ENCODE data around the gene ARHGAP29.

The ARHGAP29 gene

DNA sequence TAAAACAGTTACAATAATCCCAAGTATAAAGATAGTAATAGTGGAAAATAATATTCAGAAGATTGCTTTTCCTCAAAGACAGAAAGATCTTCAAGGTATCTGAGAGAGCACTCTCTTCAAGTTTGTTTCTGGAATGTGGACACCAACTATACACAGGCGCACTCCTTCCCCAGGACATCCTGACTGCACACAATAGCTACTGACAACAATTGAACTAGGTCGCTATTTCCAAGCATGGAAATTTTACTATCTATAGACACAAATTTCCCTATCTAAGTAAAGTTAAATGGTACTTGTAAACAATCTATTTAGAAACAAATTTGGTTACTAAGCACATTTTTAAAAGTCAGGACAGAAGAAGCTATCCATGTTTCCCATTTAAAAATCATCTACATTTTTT lies 19.1 kb downstream of the ARHGAP29 start:
- H3K4me1 ChIP-seq (ENCODE audit: insufficient read depth, insufficient read length), result no peaks in the 10 kb centered on the region
- H3K4me3 ChIP-seq (ENCODE audit: insufficient read length, low read depth), result no peak overlapping the region
- no peaks in the 10 kb centered on the region for H3K9me3 ChIP-seq (ENCODE audit: insufficient read depth, low read length)
- no peaks in the 10 kb centered on the region for H3K27me3 ChIP-seq (ENCODE audit: insufficient read depth, insufficient read length)
- H3K36me3 ChIP-seq (ENCODE audit: insufficient read depth, insufficient read length, low read length), result peaks cover 15% of the 10 kb centered on the region
- no peak for TF ChIP-seq SUZ12 (IDR thresholded peaks at IDR 0.05; ENCODE audit: extremely low read depth, insufficient read depth, insufficient read length)
- TF ChIP-seq ZNF274 (IDR thresholded peaks at IDR 0.05; ENCODE audit: low read depth, low read length), result no peak
- no peak for TF ChIP-seq YY1 (IDR thresholded peaks at IDR 0.05; ENCODE audit: insufficient read depth, insufficient read length)
- DNase-seq (ENCODE audit: low read depth, low spot score), result no peak
- H3K9ac ChIP-seq (ENCODE audit: insufficient read length, low read depth), result no peak overlapping the region

DNA sequence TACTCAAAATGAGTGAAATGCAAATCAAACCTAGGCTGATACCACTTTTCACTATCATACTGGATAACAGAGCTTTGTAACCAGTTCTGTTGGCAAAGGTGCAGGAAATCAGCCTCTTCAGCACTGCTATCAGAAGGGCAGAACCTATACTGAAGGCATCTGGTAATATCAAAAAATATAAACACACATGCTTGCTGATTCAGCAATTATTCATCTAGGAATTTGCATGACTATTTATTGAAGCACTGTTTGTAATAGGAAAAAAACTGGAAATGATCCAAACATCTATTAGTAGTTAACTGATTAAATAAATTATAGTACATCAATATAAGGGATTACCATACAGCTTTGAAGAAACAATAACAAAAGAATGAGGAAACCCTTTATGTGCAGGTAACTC lies 21.4 kb downstream of the ARHGAP29 start:
- Histone ChIP-seq H3K4me1 (ENCODE audit: insufficient read depth, insufficient read length) (no peaks in the 10 kb centered on the region), H3K27me3 (ENCODE audit: insufficient read depth, insufficient read length) (no peaks in the 10 kb centered on the region), H3K4me3 (ENCODE audit: insufficient read length, low read depth) (no peak overlapping the region), H3K9me3 (ENCODE audit: insufficient read depth, low read length) (no peaks in the 10 kb centered on the region), H3K9ac (ENCODE audit: insufficient read length, low read depth) (no peak overlapping the region), H3K36me3 (ENCODE audit: insufficient read depth, insufficient read length, low read length) (peaks cover 15% of the 10 kb centered on the region)
- DNase-seq (ENCODE audit: low read depth, low spot score), result no peak
- TF ChIP-seq YY1 (IDR thresholded peaks at IDR 0.05; ENCODE audit: insufficient read depth, insufficient read length) (no peak), SUZ12 (IDR thresholded peaks at IDR 0.05; ENCODE audit: extremely low read depth, insufficient read depth, insufficient read length) (no peak), ZNF274 (IDR thresholded peaks at IDR 0.05; ENCODE audit: low read depth, low read length) (no peak)

- DNase-seq (ENCODE audit: low read depth, low spot score), result no peak
- no peaks in the 10 kb centered on the region for H3K27me3 ChIP-seq (ENCODE audit: insufficient read depth, insufficient read length)
- H3K9me3 ChIP-seq (ENCODE audit: insufficient read depth, low read length), result peaks cover 11% of the 10 kb centered on the region
- no peaks in the 10 kb centered on the region for H3K4me1 ChIP-seq (ENCODE audit: insufficient read depth, insufficient read length)
- H3K36me3 ChIP-seq (ENCODE audit: insufficient read depth, insufficient read length, low read length), result no peaks in the 10 kb centered on the region
- no peak overlapping the region for H3K4me3 ChIP-seq (ENCODE audit: insufficient read length, low read depth)
- no peak overlapping the region for H3K9ac ChIP-seq (ENCODE audit: insufficient read length, low read depth)
- TF ChIP-seq ZNF274 (IDR thresholded peaks at IDR 0.05; ENCODE audit: low read depth, low read length) (no peak), SUZ12 (IDR thresholded peaks at IDR 0.05; ENCODE audit: extremely low read depth, insufficient read depth, insufficient read length) (no peak), YY1 (IDR thresholded peaks at IDR 0.05; ENCODE audit: insufficient read depth, insufficient read length) (no peak)
Observed at GRCh38 chr1:94209982-94210381, 27.4 kb downstream of the ARHGAP29 start.

DNA sequence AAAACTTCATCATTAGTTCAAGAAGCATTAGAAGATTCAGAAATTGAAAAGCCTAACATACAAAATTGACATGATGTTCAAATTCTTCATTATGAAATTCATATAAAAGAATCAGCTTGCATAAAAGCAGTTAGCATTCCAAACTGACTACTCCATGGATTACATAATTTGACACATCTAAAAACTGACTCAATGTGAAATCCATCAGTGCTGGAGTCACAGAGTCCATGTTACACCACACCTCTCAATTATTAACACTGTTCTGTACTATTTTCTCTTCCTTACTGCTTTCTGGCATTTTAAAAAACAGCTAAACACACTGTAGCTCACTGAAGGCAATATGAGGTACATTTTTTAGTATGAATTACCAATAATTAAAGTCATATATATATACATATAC lies 28.0 kb downstream of the ARHGAP29 start:
- H3K27me3 ChIP-seq (ENCODE audit: insufficient read depth, insufficient read length), result no peaks in the 10 kb centered on the region
- DNase-seq (ENCODE audit: low read depth, low spot score), result no peak
- no peak overlapping the region for H3K9ac ChIP-seq (ENCODE audit: insufficient read length, low read depth)
- no peaks in the 10 kb centered on the region for H3K4me1 ChIP-seq (ENCODE audit: insufficient read depth, insufficient read length)
- no peaks in the 10 kb centered on the region for H3K36me3 ChIP-seq (ENCODE audit: insufficient read depth, insufficient read length, low read length)
- TF ChIP-seq ZNF274 (IDR thresholded peaks at IDR 0.05; ENCODE audit: low read depth, low read length) (no peak), YY1 (IDR thresholded peaks at IDR 0.05; ENCODE audit: insufficient read depth, insufficient read length) (no peak), SUZ12 (IDR thresholded peaks at IDR 0.05; ENCODE audit: extremely low read depth, insufficient read depth, insufficient read length) (no peak)
- peaks cover 11% of the 10 kb centered on the region for H3K9me3 ChIP-seq (ENCODE audit: insufficient read depth, low read length)
- no peak overlapping the region for H3K4me3 ChIP-seq (ENCODE audit: insufficient read length, low read depth)

DNA sequence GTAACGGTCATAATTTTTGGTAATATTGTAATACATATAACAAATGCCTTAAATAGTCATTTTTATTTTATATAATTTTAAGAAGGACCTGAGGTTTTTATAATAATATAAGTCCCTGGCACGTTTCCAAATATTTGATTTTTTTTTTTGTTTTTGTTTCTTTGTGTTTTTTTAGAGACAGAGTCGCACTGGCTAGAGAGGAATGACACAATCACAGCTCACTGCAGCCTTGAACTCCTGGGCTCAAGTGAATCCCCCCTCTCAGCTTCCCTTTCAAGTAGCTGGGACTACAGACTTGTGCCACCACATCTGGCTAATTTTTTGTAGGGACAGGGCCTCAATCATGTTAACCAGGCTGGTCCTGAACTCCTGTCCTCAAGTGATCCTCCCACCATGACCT lies 29.7 kb downstream of the ARHGAP29 start:
- no peak for DNase-seq (ENCODE audit: low read depth, low spot score)
- Histone ChIP-seq H3K4me3 (ENCODE audit: insufficient read length, low read depth) (no peak overlapping the region), H3K4me1 (ENCODE audit: insufficient read depth, insufficient read length) (no peaks in the 10 kb centered on the region), H3K9me3 (ENCODE audit: insufficient read depth, low read length) (peaks cover 11% of the 10 kb centered on the region), H3K36me3 (ENCODE audit: insufficient read depth, insufficient read length, low read length) (peaks cover 10% of the 10 kb centered on the region), H3K27me3 (ENCODE audit: insufficient read depth, insufficient read length) (no peaks in the 10 kb centered on the region), H3K9ac (ENCODE audit: insufficient read length, low read depth) (no peak overlapping the region)
- TF ChIP-seq SUZ12 (IDR thresholded peaks at IDR 0.05; ENCODE audit: extremely low read depth, insufficient read depth, insufficient read length) (no peak), ZNF274 (IDR thresholded peaks at IDR 0.05; ENCODE audit: low read depth, low read length) (no peak), YY1 (IDR thresholded peaks at IDR 0.05; ENCODE audit: insufficient read depth, insufficient read length) (no peak)

- Histone ChIP-seq H3K9ac (ENCODE audit: insufficient read length, low read depth) (no peak overlapping the region), H3K36me3 (ENCODE audit: insufficient read depth, insufficient read length, low read length) (peaks cover 30% of the 10 kb centered on the region), H3K27me3 (ENCODE audit: insufficient read depth, insufficient read length) (no peaks in the 10 kb centered on the region), H3K4me3 (ENCODE audit: insufficient read length, low read depth) (no peak overlapping the region), H3K9me3 (ENCODE audit: insufficient read depth, low read length) (peaks cover 9% of the 10 kb centered on the region), H3K4me1 (ENCODE audit: insufficient read depth, insufficient read length) (no peaks in the 10 kb centered on the region)
- TF ChIP-seq YY1 (IDR thresholded peaks at IDR 0.05; ENCODE audit: insufficient read depth, insufficient read length), result no peak
- TF ChIP-seq ZNF274 (IDR thresholded peaks at IDR 0.05; ENCODE audit: low read depth, low read length), result no peak
- no peak for TF ChIP-seq SUZ12 (IDR thresholded peaks at IDR 0.05; ENCODE audit: extremely low read depth, insufficient read depth, insufficient read length)
- DNase-seq (ENCODE audit: low read depth, low spot score), result no peak
Observed at GRCh38 chr1:94205639-94206038, 31.7 kb downstream of the ARHGAP29 start.

DNA sequence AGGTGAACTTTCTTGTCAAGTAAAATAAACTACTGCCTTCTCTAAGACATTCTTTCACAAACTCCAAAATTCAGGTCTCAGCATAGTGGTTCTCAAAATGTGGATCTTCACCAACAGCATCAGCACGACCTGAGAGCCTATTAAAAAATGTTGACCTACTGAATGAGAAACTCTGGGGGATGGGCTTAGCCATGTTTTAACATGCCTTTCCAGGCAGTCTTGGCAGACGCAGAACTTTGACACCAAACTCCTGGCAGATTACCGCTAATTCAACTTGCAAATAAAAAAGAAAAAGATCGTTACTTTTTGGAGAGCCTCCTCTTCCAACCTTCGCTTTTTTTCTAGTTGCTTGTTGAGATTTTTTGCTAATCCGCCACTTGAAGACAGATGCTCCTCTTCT lies 35.1 kb downstream of the ARHGAP29 start:
- H3K4me1 ChIP-seq (ENCODE audit: insufficient read depth, insufficient read length), result no peaks in the 10 kb centered on the region
- TF ChIP-seq SUZ12 (IDR thresholded peaks at IDR 0.05; ENCODE audit: extremely low read depth, insufficient read depth, insufficient read length) (no peak), YY1 (IDR thresholded peaks at IDR 0.05; ENCODE audit: insufficient read depth, insufficient read length) (no peak), ZNF274 (IDR thresholded peaks at IDR 0.05; ENCODE audit: low read depth, low read length) (no peak)

More for the DNA sequence above, 35.1 kb downstream of the ARHGAP29 start:
- Histone ChIP-seq H3K9ac (ENCODE audit: insufficient read length, low read depth) (no peak overlapping the region), H3K27me3 (ENCODE audit: insufficient read depth, insufficient read length) (no peaks in the 10 kb centered on the region), H3K36me3 (ENCODE audit: insufficient read depth, insufficient read length, low read length) (peaks cover 36% of the 10 kb centered on the region), H3K4me3 (ENCODE audit: insufficient read length, low read depth) (no peak overlapping the region), H3K9me3 (ENCODE audit: insufficient read depth, low read length) (no peaks in the 10 kb centered on the region)
- DNase-seq (ENCODE audit: low read depth, low spot score), result no peak

Measured in NT2/D1 (cell line).